ENCODE measurements around the gene EIF2D. TPM values are rescaled to one million over a fixed set of nuclear protein-coding genes. Genes with fewer than 3 reads are reported as not detected.
A peak's percentile ranks its signal among the peaks of the same experiment; 100 is the strongest.

EIF2D gene
- total and polyA plus RNA-seq, 8 donors: 16.9 to 130 (median 48.8) TPM

GRCh38 chr1:206651014-206651413 is 38.7 kb upstream of the EIF2D start:
- H3K9me3 ChIP-seq: no peaks in the 10 kb centered on the region
- no peak overlapping the region for H3K4me3 ChIP-seq
- TF ChIP-seq POLR2AphosphoS5 (IDR thresholded peaks at IDR 0.05): no peak
- TF ChIP-seq POLR2A (IDR thresholded peaks at IDR 0.05): no peak
- no peak for TF ChIP-seq EP300 (IDR thresholded peaks at IDR 0.05)
- TF ChIP-seq, protein P1, sequence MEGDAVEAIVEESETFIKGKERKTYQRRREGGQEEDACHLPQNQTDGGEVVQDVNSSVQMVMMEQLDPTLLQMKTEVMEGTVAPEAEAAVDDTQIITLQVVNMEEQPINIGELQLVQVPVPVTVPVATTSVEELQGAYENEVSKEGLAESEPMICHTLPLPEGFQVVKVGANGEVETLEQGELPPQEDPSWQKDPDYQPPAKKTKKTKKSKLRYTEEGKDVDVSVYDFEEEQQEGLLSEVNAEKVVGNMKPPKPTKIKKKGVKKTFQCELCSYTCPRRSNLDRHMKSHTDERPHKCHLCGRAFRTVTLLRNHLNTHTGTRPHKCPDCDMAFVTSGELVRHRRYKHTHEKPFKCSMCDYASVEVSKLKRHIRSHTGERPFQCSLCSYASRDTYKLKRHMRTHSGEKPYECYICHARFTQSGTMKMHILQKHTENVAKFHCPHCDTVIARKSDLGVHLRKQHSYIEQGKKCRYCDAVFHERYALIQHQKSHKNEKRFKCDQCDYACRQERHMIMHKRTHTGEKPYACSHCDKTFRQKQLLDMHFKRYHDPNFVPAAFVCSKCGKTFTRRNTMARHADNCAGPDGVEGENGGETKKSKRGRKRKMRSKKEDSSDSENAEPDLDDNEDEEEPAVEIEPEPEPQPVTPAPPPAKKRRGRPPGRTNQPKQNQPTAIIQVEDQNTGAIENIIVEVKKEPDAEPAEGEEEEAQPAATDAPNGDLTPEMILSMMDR (IDR thresholded peaks at IDR 0.05): no peak
- H3K4me1 ChIP-seq: peaks cover 5 to 18% (median 11%) of the 10 kb centered on the region in 4 donors
- no peaks in the 10 kb centered on the region for H3K27me3 ChIP-seq
- intact Hi-C loops (cut with DNase I; ENCODE audit: low total_unique reads): no loop called here
- WGBS, 5 donors: 96 to 99% (median 97%) methylated on average over 3 of the region's 3 CpGs
- no peak overlapping the region for H3K27ac ChIP-seq
- DNase-seq: no peak
- peaks cover 11 to 18% (median 16%) of the 10 kb centered on the region in 4 donors for H3K36me3 ChIP-seq

DNA sequence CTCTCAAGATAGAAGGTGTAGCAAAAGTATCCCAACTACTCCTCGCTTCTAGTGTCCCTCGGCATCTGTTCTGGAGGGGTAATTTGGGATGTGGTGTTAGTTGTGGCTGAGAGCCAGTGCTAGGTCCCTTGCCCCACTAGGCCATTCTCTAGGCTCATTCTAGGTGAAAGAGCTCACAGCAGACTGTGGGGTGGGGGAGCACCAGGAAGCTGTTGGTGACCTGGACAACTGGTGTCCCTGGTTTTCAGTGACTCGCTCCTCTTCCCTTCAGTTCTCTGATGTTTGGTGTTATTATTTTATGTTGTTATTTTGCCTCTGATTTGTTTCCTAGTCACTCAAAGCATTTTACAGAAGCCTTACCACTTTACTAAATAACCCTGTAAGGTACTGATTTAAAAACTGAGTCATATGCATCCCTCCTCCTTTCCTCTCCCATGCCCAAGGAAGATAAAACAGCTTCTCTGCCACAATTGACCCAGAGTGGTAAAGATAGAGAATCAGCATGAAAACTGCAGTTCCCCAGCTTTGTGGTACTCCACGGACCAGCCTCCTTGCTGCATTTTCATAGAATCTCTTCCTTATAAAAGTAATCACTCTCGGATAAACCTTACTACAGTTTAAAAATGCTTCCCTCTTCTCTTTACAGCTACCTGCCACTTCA is 37.1 kb upstream of the EIF2D start:
- H3K27me3 ChIP-seq: no peaks in the 10 kb centered on the region
- H3K9me3 ChIP-seq: no peaks in the 10 kb centered on the region
- no peak for DNase-seq
- intact Hi-C loops (cut with DNase I; ENCODE audit: low total_unique reads): no loop called here
- H3K36me3 ChIP-seq: peaks cover 11 to 18% (median 16%) of the 10 kb centered on the region in 4 donors
- no peak overlapping the region for H3K4me3 ChIP-seq
- H3K27ac ChIP-seq: peak overlapping the region in 1 of 5 donors; percentile 22
- WGBS, 5 donors: 88 to 92% (median 89%) methylated on average over 5 of the region's 5 CpGs
- no peak for TF ChIP-seq POLR2AphosphoS5 (IDR thresholded peaks at IDR 0.05)
- TF ChIP-seq POLR2A (IDR thresholded peaks at IDR 0.05): no peak
- TF ChIP-seq, protein P1 (IDR thresholded peaks at IDR 0.05): no peak
- TF ChIP-seq EP300 (IDR thresholded peaks at IDR 0.05): no peak
- H3K4me1 ChIP-seq: peaks cover 0 to 11% (median 4%) of the 10 kb centered on the region in 4 donors

DNA sequence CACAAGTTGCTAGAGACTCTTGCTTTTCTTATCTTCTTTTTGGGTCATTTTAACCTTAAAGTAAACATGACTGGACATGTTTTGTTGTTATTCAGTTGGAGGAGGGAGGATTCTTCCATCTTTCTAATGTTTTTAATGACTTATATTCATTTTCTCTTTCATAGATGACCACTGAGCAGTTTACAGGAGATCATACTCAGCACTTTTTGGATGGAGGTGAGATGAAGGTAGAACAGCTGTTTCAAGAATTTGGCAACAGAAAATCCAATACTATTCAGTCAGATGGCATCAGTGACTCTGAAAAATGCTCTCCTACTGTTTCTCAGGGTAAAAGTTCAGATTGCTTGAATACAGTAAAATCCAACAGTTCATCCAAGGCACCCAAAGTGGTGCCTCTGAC is 35.0 kb upstream of the EIF2D start:
- no peaks in the 10 kb centered on the region for H3K9me3 ChIP-seq
- no peak overlapping the region for H3K27ac ChIP-seq
- TF ChIP-seq EP300 (IDR thresholded peaks at IDR 0.05): no peak
- TF ChIP-seq POLR2A (IDR thresholded peaks at IDR 0.05): no peak
- TF ChIP-seq, protein P1 (IDR thresholded peaks at IDR 0.05): no peak
- TF ChIP-seq POLR2AphosphoS5 (IDR thresholded peaks at IDR 0.05): no peak
- H3K4me3 ChIP-seq: no peak overlapping the region
- no peaks in the 10 kb centered on the region for H3K27me3 ChIP-seq
- intact Hi-C loops (cut with DNase I; ENCODE audit: low total_unique reads): no loop called here
- no peak for DNase-seq
- H3K36me3 ChIP-seq: peaks cover 11 to 32% (median 18%) of the 10 kb centered on the region in 4 donors
- H3K4me1 ChIP-seq: peaks cover 0 to 4% (median 0%) of the 10 kb centered on the region in 4 donors

DNA sequence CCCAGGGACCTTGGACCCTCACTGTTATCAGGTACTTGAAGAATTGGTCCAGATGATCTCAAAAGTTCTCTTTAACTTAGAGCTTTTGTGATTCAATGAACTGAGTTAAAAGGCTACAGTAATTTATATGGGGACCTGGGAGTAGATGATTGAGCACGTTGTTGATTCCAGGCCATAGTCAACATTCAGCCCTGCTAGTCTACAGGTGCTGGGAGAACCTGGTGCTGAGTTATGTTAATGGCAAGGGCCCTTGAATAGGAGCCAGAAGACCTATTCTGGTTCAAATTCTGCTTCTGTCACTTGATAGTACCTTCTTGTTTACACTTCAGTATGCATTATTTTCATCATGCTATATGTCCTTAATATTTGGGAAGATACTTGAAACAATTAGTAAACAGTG is 34.2 kb upstream of the EIF2D start:
- no peak for TF ChIP-seq EP300 (IDR thresholded peaks at IDR 0.05)
- no peak for TF ChIP-seq POLR2A (IDR thresholded peaks at IDR 0.05)
- TF ChIP-seq, protein P1 (IDR thresholded peaks at IDR 0.05): no peak
- no peak for TF ChIP-seq POLR2AphosphoS5 (IDR thresholded peaks at IDR 0.05)

More for the DNA sequence above, 34.2 kb upstream of the EIF2D start:
- Histone ChIP-seq H3K36me3 (peaks cover 11 to 32% (median 18%) of the 10 kb centered on the region in 4 donors), H3K4me3 (no peak overlapping the region), H3K27me3 (no peaks in the 10 kb centered on the region), H3K4me1 (peaks cover 0 to 4% (median 0%) of the 10 kb centered on the region in 4 donors), H3K9me3 (no peaks in the 10 kb centered on the region), H3K27ac (no peak overlapping the region)
- WGBS, 5 donors: 36 to 73% (median 56%) methylated on average over 1 of the region's 1 CpG
- intact Hi-C loops (cut with DNase I; ENCODE audit: low total_unique reads): no loop called here
- no peak for DNase-seq
